GM21529 (cell line): ENCODE results near the gene RNF166.

Experiments used
- ATAC-seq: cut with Tn5 transposase; IDR thresholded peaks from one replicate; pipeline ENCODE4 v1.9.1; 2021; ENCODE audit not compliant: unreplicated experiment

Gene RNF166

GRCh38 chr16:88739139-88739976 is 33.1 kb upstream of the RNF166 start:
- no peak for ATAC-seq

- ATAC-seq, result no peak
Observed at GRCh38 chr16:88738151-88739084, 32.2 kb upstream of the RNF166 start.

GRCh38 chr16:88737298-88738150 is 31.3 kb upstream of the RNF166 start:
- ATAC-seq, result peak; percentile 55

GRCh38 chr16:88736496-88736895 is 30.3 kb upstream of the RNF166 start:
- no peak for ATAC-seq

GRCh38 chr16:88736088-88736487 is 29.9 kb upstream of the RNF166 start:
- no peak for ATAC-seq

GRCh38 chr16:88735616-88736015 is 29.4 kb upstream of the RNF166 start:
- no peak for ATAC-seq

- ATAC-seq, result no peak
Observed at GRCh38 chr16:88735121-88735520, 28.9 kb upstream of the RNF166 start.

- no peak for ATAC-seq
Observed at GRCh38 chr16:88734361-88734728, 28.1 kb upstream of the RNF166 start.

GRCh38 chr16:88733630-88734360 is 27.6 kb upstream of the RNF166 start:
- no peak for ATAC-seq

- no peak for ATAC-seq
Observed at GRCh38 chr16:88732961-88733294, 26.7 kb upstream of the RNF166 start.

- ATAC-seq, result no peak
Observed at GRCh38 chr16:88732172-88732960, 26.2 kb upstream of the RNF166 start.

- ATAC-seq, result no peak
Observed at GRCh38 chr16:88731699-88732098, 25.5 kb upstream of the RNF166 start.

GRCh38 chr16:88730632-88731607 is 24.7 kb upstream of the RNF166 start:
- ATAC-seq, result no peak

- ATAC-seq, result no peak
Observed at GRCh38 chr16:88727871-88728270, 21.7 kb upstream of the RNF166 start.

GRCh38 chr16:88726981-88727380 is 20.8 kb upstream of the RNF166 start:
- no peak for ATAC-seq

GRCh38 chr16:88726408-88726749 is 20.2 kb upstream of the RNF166 start:
- ATAC-seq, result no peak

GRCh38 chr16:88725609-88726407 is 19.6 kb upstream of the RNF166 start:
- ATAC-seq, result no peak
